WTC11 (cell line): ENCODE measurements around the gene MALL.

Experiments used
- NFYB ChIP-seq: sonication (generic); formaldehyde crosslinking; conservative IDR thresholded peaks from 2 replicates; pipeline ENCODE4 v1.8.0; 2022; ENCODE audit warnings: low read depth, missing genetic modification reagents
- ZBTB21 ChIP-seq: sonication (generic); formaldehyde crosslinking; IDR thresholded peaks from 2 replicates; pipeline ENCODE4 v1.8.1; 2023; ENCODE audit warnings: mild to moderate bottlenecking, missing genetic modification reagents, borderline replicate concordance
- ZNF138 ChIP-seq: sonication (generic); formaldehyde crosslinking; conservative IDR thresholded peaks from 2 replicates; pipeline ENCODE4 v1.8.1; 2022; ENCODE audit warnings: mild to moderate bottlenecking, moderate library complexity, missing genetic modification reagents
- ZNF219 ChIP-seq: sonication (generic); formaldehyde crosslinking; IDR thresholded peaks from 2 replicates; pipeline ENCODE4 v1.8.0; 2023; ENCODE audit warnings: missing genetic modification reagents, mild to moderate bottlenecking, borderline replicate concordance
- TF ChIP-seq, protein P1 (sequence below): fragments of 200-600 bp; IDR thresholded peaks from 2 replicates; pipeline ENCODE4 v1.8.0; 2022; ENCODE audit warnings: antibody characterized with exemption
- TF ChIP-seq, protein P2 (sequence below): sonication (generic); formaldehyde crosslinking; conservative IDR thresholded peaks from 2 replicates; pipeline ENCODE4 v1.8.1; 2022; ENCODE audit warnings: mild to moderate bottlenecking, missing genetic modification reagents
- TF ChIP-seq, protein P3 (sequence below): sonication (generic); formaldehyde crosslinking; IDR thresholded peaks from 2 replicates; pipeline ENCODE4 v1.8.0; 2022; ENCODE audit warnings: mild to moderate bottlenecking, missing genetic modification reagents
- TF ChIP-seq, protein P4 (sequence below): sonication (generic); formaldehyde crosslinking; IDR thresholded peaks from 2 replicates; pipeline ENCODE4 v1.8.1; 2023; ENCODE audit warnings: mild to moderate bottlenecking, missing genetic modification reagents, moderate library complexity

DNA sequence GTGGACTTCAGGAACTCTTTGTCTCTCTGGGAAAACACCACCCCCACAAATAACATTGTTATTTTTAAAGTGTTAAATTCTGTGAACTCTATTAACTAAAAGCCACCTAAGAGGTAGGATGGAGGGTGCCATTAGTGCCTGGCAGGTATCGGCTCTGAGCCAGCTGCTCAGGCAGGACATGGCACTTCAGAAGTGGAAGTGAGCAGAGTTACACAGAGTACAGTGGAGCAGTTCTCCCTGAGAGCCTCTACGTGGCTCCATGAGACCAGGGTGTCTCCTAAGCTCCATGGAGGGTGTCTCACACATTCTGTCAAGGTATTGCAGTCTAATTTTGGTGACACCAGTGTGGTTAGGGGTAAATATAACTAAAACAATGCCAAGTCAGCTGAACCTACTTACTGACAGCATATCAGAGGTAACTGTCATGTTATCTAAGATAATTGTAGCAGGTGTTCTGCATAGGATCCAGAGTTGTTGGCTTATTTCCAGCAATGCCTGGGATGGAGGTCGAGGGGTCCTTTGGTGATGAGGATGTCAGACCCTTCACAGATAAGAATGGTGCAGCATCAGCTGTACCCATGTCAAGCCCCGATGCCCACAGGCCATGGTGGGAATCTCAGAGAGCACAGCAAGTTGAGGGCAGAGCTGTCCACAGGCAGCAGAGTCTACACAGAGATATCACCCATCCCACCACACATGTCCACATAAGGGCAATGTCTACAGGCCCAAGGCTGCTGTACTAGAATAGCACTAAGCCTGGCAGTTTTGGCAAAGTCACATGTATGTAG lies 8.6 kb upstream of the MALL start:
- TF ChIP-seq, protein P1, sequence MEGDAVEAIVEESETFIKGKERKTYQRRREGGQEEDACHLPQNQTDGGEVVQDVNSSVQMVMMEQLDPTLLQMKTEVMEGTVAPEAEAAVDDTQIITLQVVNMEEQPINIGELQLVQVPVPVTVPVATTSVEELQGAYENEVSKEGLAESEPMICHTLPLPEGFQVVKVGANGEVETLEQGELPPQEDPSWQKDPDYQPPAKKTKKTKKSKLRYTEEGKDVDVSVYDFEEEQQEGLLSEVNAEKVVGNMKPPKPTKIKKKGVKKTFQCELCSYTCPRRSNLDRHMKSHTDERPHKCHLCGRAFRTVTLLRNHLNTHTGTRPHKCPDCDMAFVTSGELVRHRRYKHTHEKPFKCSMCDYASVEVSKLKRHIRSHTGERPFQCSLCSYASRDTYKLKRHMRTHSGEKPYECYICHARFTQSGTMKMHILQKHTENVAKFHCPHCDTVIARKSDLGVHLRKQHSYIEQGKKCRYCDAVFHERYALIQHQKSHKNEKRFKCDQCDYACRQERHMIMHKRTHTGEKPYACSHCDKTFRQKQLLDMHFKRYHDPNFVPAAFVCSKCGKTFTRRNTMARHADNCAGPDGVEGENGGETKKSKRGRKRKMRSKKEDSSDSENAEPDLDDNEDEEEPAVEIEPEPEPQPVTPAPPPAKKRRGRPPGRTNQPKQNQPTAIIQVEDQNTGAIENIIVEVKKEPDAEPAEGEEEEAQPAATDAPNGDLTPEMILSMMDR, result no peak
- TF ChIP-seq ZNF138 (CRISPR knock-in tag) (no peak), ZNF219 (CRISPR knock-in tag) (no peak), NFYB (CRISPR knock-in tag) (no peak), ZBTB21 (CRISPR knock-in tag) (no peak)
- TF ChIP-seq, protein P2, sequence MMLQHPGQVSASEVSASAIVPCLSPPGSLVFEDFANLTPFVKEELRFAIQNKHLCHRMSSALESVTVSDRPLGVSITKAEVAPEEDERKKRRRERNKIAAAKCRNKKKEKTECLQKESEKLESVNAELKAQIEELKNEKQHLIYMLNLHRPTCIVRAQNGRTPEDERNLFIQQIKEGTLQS, result no peak
- TF ChIP-seq, protein P3, sequence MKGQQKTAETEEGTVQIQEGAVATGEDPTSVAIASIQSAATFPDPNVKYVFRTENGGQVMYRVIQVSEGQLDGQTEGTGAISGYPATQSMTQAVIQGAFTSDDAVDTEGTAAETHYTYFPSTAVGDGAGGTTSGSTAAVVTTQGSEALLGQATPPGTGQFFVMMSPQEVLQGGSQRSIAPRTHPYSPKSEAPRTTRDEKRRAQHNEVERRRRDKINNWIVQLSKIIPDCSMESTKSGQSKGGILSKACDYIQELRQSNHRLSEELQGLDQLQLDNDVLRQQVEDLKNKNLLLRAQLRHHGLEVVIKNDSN (CRISPR knock-in tag), result no peak
- TF ChIP-seq, protein P4, sequence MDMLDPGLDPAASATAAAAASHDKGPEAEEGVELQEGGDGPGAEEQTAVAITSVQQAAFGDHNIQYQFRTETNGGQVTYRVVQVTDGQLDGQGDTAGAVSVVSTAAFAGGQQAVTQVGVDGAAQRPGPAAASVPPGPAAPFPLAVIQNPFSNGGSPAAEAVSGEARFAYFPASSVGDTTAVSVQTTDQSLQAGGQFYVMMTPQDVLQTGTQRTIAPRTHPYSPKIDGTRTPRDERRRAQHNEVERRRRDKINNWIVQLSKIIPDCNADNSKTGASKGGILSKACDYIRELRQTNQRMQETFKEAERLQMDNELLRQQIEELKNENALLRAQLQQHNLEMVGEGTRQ (CRISPR knock-in tag), result no peak
